MG63 (cell line): Measurements from ENCODE around the gene NUAK1. TPM values are rescaled to one million over a fixed set of nuclear protein-coding genes. Genes with fewer than 3 reads are reported as not detected.
"Not testable (repeated sequence)": the region's sequence is repeated elsewhere in the genome, so short reads cannot be mapped to it uniquely, and the experiment has no call there.

ENCODE experiments used
- DNase-seq: peaks from one replicate; pipeline ENCODE4 v3.0.0-alpha.2; 2020
- H3K27me3 ChIP-seq: fragments of 250-450 bp; sonication (Bioruptor Pico); 2 replicates; pipeline ENCODE4 v1.5.1; 2020; ENCODE audit warnings: mild to moderate bottlenecking, moderate library complexity
- H3K36me3 ChIP-seq: fragments of 250-450 bp; sonication (Bioruptor Pico); 2 replicates; pipeline ENCODE4 v1.5.1; 2020; ENCODE audit warnings: mild to moderate bottlenecking, moderate library complexity
- H3K4me3 ChIP-seq: fragments of 250-450 bp; sonication (Bioruptor Pico); 2 replicates; pipeline ENCODE4 v1.5.1; 2020; ENCODE audit warnings: mild to moderate bottlenecking, moderate library complexity
- H3K9me3 ChIP-seq: fragments of 250-450 bp; sonication (Bioruptor Pico); 2 replicates; pipeline ENCODE4 v1.5.1; 2020; ENCODE audit warnings: mild to moderate bottlenecking, moderate library complexity
- total RNA-seq: library from RNA; depleted of rRNA; stranded (reverse); fragments of >200 nt; shearing (Covaris generic); gene quantifications from 2 replicates; pipeline ENCODE4 v1.2.3, GENCODE V29; 2014; ENCODE audit warnings: low replicate concordance; rRNA removed

The NUAK1 gene
- total RNA-seq, 1 experiment from 2014 or later, result 4.9 TPM

- H3K27me3 ChIP-seq, result no peaks in the 10 kb centered on the region
- no peak overlapping the region for H3K4me3 ChIP-seq
- no peaks in the 10 kb centered on the region for H3K9me3 ChIP-seq
- no peaks in the 10 kb centered on the region for H3K36me3 ChIP-seq
- DNase-seq, result no peak
Observed at GRCh38 chr12:106027286-106027685, 111.5 kb downstream of the NUAK1 start.

DNA sequence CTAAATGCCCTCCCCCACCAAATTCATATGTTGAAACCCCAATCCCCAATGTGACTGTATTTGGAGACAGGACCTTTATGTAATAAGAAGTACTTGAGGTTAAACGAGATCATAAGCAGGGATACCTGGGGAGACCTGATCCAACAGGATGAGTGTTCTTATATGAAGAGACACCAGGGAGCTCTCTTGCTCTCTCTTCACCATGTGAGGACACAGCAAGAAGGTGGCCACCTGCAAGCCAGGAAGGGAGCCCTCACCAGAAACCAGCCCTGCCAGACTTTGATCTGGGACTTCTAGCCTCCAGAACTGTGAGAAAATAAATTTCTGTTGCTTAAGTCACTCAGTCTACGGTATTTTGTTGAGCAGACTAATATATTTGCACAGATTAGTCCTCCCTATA lies 113.6 kb downstream of the NUAK1 start:
- no peaks in the 10 kb centered on the region for H3K27me3 ChIP-seq
- H3K4me3 ChIP-seq, result no peak overlapping the region
- no peak for DNase-seq
- no peaks in the 10 kb centered on the region; the same call in 1 of the 2 replicates for H3K9me3 ChIP-seq
- H3K36me3 ChIP-seq, result no peaks in the 10 kb centered on the region

DNA sequence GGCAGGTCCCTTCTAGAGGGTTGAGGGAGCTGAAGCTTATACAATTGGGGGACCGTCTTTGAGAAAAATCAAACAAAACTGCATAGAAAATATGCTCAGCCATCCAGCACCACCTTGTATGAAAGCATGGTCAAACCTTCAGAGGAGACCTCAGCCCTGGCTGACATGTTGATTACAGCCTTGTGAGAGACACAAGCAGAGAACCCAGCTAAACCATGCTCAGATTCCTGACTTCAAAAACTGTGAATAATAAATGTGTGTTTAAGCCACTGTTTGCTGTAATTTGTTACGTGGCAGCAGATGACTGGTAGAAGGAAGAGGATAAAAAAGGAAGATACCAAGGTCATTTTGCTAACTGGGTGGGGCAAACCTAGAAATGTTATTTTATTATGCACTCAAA lies 115.7 kb downstream of the NUAK1 start:
- Histone ChIP-seq H3K36me3 (no peaks in the 10 kb centered on the region), H3K4me3 (no peak overlapping the region), H3K9me3 (no peaks in the 10 kb centered on the region; the same call in 1 of the 2 replicates), H3K27me3 (no peaks in the 10 kb centered on the region)
- no peak for DNase-seq

DNA sequence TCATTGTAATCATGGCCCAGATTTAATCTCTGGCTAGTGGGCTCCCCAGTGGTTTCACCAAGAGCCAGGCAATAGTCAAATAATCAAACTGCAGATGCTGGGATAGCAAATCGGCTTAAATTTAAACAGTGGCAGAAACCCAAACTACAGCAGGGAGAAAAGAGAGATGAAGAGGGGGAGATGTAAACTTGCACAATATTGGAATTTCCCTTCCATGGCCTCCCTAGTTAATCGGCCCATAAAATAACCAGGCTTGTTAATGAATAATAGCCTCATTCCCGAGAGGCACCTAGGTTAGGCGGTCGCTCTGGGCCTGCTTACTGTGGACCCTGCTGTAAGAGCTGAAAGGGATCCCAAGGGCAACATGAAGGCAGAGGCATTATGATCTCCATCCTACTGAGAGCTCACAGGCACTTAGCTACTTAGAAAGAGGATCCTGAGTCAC lies 116.2 kb downstream of the NUAK1 start:
- H3K9me3 ChIP-seq, result no peaks in the 10 kb centered on the region; the same call in 1 of the 2 replicates

GRCh38 chr12:106021516-106021915 lies 117.2 kb downstream of the NUAK1 start:
- H3K27me3 ChIP-seq, result no peaks in the 10 kb centered on the region
- no peaks in the 10 kb centered on the region; the same call in 1 of the 2 replicates for H3K9me3 ChIP-seq
- no peak for DNase-seq
- H3K36me3 ChIP-seq, result no peaks in the 10 kb centered on the region
- no peak overlapping the region for H3K4me3 ChIP-seq

More for the DNA sequence above, 116.2 kb downstream of the NUAK1 start:
- no peaks in the 10 kb centered on the region for H3K36me3 ChIP-seq
- DNase-seq, result no peak
- no peaks in the 10 kb centered on the region for H3K27me3 ChIP-seq
- H3K4me3 ChIP-seq, result no peak overlapping the region

GRCh38 chr12:106020736-106021135 lies 118.0 kb downstream of the NUAK1 start:
- H3K27me3 ChIP-seq, result no peaks in the 10 kb centered on the region
- no peaks in the 10 kb centered on the region; the same call in 1 of the 2 replicates for H3K9me3 ChIP-seq
- DNase-seq, result no peak
- H3K36me3 ChIP-seq, result no peaks in the 10 kb centered on the region
- H3K4me3 ChIP-seq, result no peak overlapping the region

DNA sequence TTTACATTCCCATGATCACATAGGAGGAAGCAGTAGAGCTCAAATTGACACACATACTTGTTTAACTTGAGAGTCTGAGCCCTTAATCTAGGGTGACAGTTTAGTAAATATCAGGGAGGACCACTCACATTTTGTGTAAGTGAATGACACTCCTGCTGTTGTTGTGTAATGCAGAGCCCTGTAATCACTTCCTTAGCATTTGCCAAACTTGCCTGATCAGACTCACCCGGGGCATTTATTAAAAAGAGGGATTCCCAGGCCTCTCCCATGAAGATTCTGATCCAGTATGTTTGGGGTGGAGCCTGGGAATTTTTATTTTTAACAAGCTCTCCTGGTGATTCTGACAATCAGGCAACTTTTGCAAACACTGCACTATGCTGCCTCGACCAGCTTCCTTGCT lies 119.6 kb downstream of the NUAK1 start:
- DNase-seq, result no peak
- no peaks in the 10 kb centered on the region; the same call in 1 of the 2 replicates for H3K9me3 ChIP-seq
- no peak overlapping the region for H3K4me3 ChIP-seq
- no peaks in the 10 kb centered on the region for H3K27me3 ChIP-seq
- no peaks in the 10 kb centered on the region for H3K36me3 ChIP-seq

- Histone ChIP-seq H3K36me3 (no peaks in the 10 kb centered on the region), H3K9me3 (no peaks in the 10 kb centered on the region; the same call in 1 of the 2 replicates), H3K4me3 (no peak overlapping the region), H3K27me3 (no peaks in the 10 kb centered on the region)
- DNase-seq, result no peak
Observed at GRCh38 chr12:106018286-106018685, 120.5 kb downstream of the NUAK1 start.

DNA sequence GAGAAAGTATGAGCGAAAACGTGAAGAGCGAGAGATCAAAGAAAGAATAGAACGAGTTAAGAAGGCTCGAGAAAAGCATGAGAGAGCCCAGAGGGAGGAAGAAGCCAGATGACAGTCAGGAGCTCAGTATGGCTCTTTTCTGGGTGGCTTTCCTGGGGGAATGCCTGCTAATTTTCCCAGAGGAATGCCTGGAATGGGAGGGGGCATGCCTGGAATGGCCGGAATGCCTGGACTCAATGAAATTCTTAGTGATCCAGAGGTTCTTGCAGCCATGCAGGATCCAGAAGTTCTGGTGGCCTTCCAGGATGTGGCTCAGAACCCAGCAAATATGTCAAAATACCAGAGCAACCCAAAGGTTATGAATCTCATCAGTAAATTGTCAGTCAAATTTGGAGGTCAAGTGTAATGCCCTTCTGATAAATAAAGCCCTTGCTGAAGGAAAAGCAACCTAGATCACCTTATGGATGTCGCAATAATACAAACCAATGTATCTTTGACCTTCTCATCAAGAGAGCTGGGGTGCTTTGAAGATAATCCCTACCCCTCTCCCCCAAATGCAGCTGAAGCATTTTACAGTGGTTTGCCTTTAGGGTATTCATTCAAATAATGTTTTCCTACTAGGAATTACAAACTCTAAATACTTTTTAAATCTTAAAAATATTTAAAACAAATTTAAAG lies 122.0 kb downstream of the NUAK1 start:
- not testable (repeated sequence) for H3K9me3 ChIP-seq, H3K27me3 ChIP-seq, H3K36me3 ChIP-seq, DNase-seq, H3K4me3 ChIP-seq

- H3K36me3 ChIP-seq, result no peaks in the 10 kb centered on the region
Observed at GRCh38 chr12:106015646-106016045, 123.1 kb downstream of the NUAK1 start.

GRCh38 chr12:106013941-106014340 lies 124.8 kb downstream of the NUAK1 start:
- no peaks in the 10 kb centered on the region for H3K27me3 ChIP-seq
- no peak for DNase-seq
- no peak overlapping the region for H3K4me3 ChIP-seq
- 0 out of 2 replicates have a peak, but pooled peaks cover 2% of the 10 kb centered on the region for H3K9me3 ChIP-seq
- no peaks in the 10 kb centered on the region for H3K36me3 ChIP-seq

More at GRCh38 chr12:106015646-106016045, 123.1 kb downstream of the NUAK1 start:
- no peak for DNase-seq
- no peak overlapping the region for H3K4me3 ChIP-seq
- no peaks in the 10 kb centered on the region for H3K9me3 ChIP-seq
- H3K27me3 ChIP-seq, result no peaks in the 10 kb centered on the region

Other genes starting within 250 kb of the NUAK1 start
- gene CKAP4, start 109.1 kb upstream of the NUAK1 start, total RNA-seq, result 183 and 206 TPM in 2 replicates
- gene TCP11L2, start 163.8 kb upstream of the NUAK1 start, total RNA-seq, result 33.9 and 37.0 TPM in 2 replicates
- gene POLR3B, start 218.8 kb upstream of the NUAK1 start, total RNA-seq, result 7.1 and 7.7 TPM in 2 replicates